PC-3 (cell line): ENCODE results near the gene HRC. TPM values are rescaled to one million over a fixed set of nuclear protein-coding genes. Genes with fewer than 3 reads are reported as not detected.
"Not testable (repeated sequence)": the region's sequence is repeated elsewhere in the genome, so short reads cannot be mapped to it uniquely, and the experiment has no call there.

Experiments used
- ATAC-seq: fragments of 200-7000 bp; cut with Tn5 transposase; 2 replicates; pipeline ENCODE4 v1.9.1; 2020; ENCODE audit warnings: mild to moderate bottlenecking, moderate library complexity
- BruUV-seq: library from RNA; stranded (reverse); fragments of 400-500 nt; replicated peaks from 2 replicates; lab custom pipeline; 2021; lab: Mats Ljungman, UMichigan
- CTCF ChIA-PET: fragments of 300-600 bp; sonication (Branson Sonifier 250); formaldehyde crosslinking; loops from one replicate; lab custom pipeline; 2022; ENCODE audit warnings: antibody characterized with exemption; lab: Charles Lee
- POLR2A ChIA-PET: fragments of 300-600 bp; sonication (Branson Sonifier 250); formaldehyde crosslinking; loops from one replicate; lab custom pipeline; 2022; ENCODE audit warnings: antibody characterized with exemption; ENCODE audit not compliant: unreplicated experiment; lab: Charles Lee
- DNase-seq: peaks from one replicate; pipeline ENCODE4 v3.0.0-alpha.2; 2015
- H2AFZ ChIP-seq: fragments of 300-600 bp; sonication (generic); 2 replicates; pipeline ENCODE4 v1.6.0; 2016; ENCODE audit warnings: antibody characterized with exemption, low read length
- H3F3A ChIP-seq: fragments of 300-600 bp; sonication (generic); one replicate; pipeline ENCODE4 v1.6.0; 2017; ENCODE audit warnings: antibody characterized with exemption, low read length, control low read depth, mild to moderate bottlenecking; ENCODE audit not compliant: unreplicated experiment
- H3K27ac ChIP-seq: fragments of 300-600 bp; sonication (generic); 2 replicates; pipeline ENCODE4 v1.5.1; 2016; ENCODE audit warnings: mild to moderate bottlenecking, low read length
- H3K27me3 ChIP-seq: fragments of 300-600 bp; sonication (generic); 2 replicates; pipeline ENCODE4 v1.6.1; 2016; ENCODE audit warnings: low read length, mixed read lengths
- H3K36me3 ChIP-seq: fragments of 300-600 bp; sonication (generic); 2 replicates; pipeline ENCODE4 v1.6.1; 2016; ENCODE audit warnings: low read depth, mixed run types, low read length, mixed read lengths
- H3K4me1 ChIP-seq: fragments of 300-600 bp; sonication (generic); 2 replicates; pipeline ENCODE4 v1.5.1; 2016; ENCODE audit warnings: low read length; ENCODE audit not compliant: insufficient read depth
- H3K4me2 ChIP-seq: fragments of 300-600 bp; sonication (generic); 2 replicates; pipeline ENCODE4 v1.6.0; 2016; ENCODE audit warnings: low read length
- H3K4me3 ChIP-seq: fragments of 300-600 bp; sonication (generic); 2 replicates; pipeline ENCODE4 v1.5.1; 2016; ENCODE audit warnings: mild to moderate bottlenecking, low read length, mixed read lengths
- H3K79me2 ChIP-seq: fragments of 300-600 bp; sonication (generic); 2 replicates; pipeline ENCODE4 v1.6.1; 2017; ENCODE audit warnings: low read length, mixed read lengths
- H3K9ac ChIP-seq: fragments of 300-600 bp; sonication (generic); 2 replicates; pipeline ENCODE4 v1.6.0; 2016; ENCODE audit warnings: mild to moderate bottlenecking, low read length
- H3K9me2 ChIP-seq: fragments of 300-600 bp; sonication (generic); replicated peaks from 2 replicates; pipeline ENCODE4 v1.6.1; 2016; ENCODE audit warnings: mixed run types, low read length, mixed read lengths
- H3K9me3 ChIP-seq: fragments of 300-600 bp; sonication (generic); 2 replicates; pipeline ENCODE4 v1.6.1; 2016; ENCODE audit warnings: low read length, mixed read lengths
- H4K20me1 ChIP-seq: fragments of 300-600 bp; sonication (generic); 2 replicates; pipeline ENCODE4 v1.6.1; 2016; ENCODE audit warnings: low read length, mixed read lengths
- EZH2 ChIP-seq: fragments of 300-600 bp; sonication (generic); IDR thresholded peaks from one replicate; pipeline ENCODE4 v1.6.1; 2017; ENCODE audit warnings: antibody characterized with exemption, mild to moderate bottlenecking, low read length; ENCODE audit not compliant: unreplicated experiment
- EZH2phosphoT487 ChIP-seq: fragments of 300-600 bp; sonication (generic); IDR thresholded peaks from 2 replicates; pipeline ENCODE4 v1.6.1; 2018; ENCODE audit warnings: mild to moderate bottlenecking, antibody characterized with exemption, low read length, borderline replicate concordance
- intact Hi-C: fragments of 100-400 bp; cut with micrococcal nuclease; formaldehyde crosslinking; loops from 2 replicates; pipeline ENCODE4 v1.9.0; 2023
- total RNA-seq: library from RNA; depleted of rRNA; stranded (reverse); fragments of >200 nt; gene quantifications from 2 replicates; pipeline ENCODE4 v1.2.3, GENCODE V29; 2014
- TF ChIP-seq, protein P1 (sequence below): fragments of 300-600 bp; sonication (generic); conservative IDR thresholded peaks from 2 replicates; pipeline ENCODE4 v1.5.1; 2017; ENCODE audit warnings: antibody characterized with exemption, low read depth, mild to moderate bottlenecking, low read length

The HRC gene
- total RNA-seq, 1 experiment from 2014 or later, result not detected

DNA sequence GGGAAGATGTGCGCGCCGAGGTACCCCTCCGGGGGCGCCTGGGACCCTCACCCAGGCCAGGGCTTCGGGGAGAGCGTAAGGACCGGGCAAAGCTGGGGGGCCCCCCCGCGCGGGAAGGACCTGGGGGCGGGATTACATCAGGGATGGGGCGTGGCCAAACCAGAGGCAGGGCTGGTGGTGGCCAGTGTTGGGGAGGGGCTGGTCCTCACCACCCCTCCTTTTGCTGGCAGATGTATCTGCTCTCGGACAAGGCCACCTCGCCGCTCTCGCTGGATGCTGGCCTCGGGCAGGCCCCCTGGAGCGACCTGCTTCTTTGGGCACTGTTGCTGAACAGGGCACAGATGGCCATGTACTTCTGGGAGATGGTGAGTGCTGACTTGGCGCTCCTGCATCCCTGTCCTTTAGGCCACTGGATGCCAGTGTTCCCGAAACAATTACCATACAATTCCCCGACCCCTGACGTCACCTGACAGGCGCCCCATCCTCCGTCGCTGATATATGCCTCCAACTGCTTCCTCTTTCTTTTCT is 27.7 kb upstream of the HRC start:
- H3K4me1 ChIP-seq, result no peaks in the 10 kb centered on the region
- no peaks in the 10 kb centered on the region for H4K20me1 ChIP-seq
- H3K9me2 ChIP-seq, result no peaks in the 10 kb centered on the region
- intact Hi-C loops, result no loop called here
- H3K4me2 ChIP-seq, result no peak overlapping the region
- H3K27me3 ChIP-seq, result no peaks in the 10 kb centered on the region
- H2AFZ ChIP-seq, result no peak overlapping the region
- H3K36me3 ChIP-seq, result peaks cover 29% of the 10 kb centered on the region
- no peak for DNase-seq
- no peak for TF ChIP-seq EZH2phosphoT487
- no peak for TF ChIP-seq EZH2
- TF ChIP-seq, protein P1, sequence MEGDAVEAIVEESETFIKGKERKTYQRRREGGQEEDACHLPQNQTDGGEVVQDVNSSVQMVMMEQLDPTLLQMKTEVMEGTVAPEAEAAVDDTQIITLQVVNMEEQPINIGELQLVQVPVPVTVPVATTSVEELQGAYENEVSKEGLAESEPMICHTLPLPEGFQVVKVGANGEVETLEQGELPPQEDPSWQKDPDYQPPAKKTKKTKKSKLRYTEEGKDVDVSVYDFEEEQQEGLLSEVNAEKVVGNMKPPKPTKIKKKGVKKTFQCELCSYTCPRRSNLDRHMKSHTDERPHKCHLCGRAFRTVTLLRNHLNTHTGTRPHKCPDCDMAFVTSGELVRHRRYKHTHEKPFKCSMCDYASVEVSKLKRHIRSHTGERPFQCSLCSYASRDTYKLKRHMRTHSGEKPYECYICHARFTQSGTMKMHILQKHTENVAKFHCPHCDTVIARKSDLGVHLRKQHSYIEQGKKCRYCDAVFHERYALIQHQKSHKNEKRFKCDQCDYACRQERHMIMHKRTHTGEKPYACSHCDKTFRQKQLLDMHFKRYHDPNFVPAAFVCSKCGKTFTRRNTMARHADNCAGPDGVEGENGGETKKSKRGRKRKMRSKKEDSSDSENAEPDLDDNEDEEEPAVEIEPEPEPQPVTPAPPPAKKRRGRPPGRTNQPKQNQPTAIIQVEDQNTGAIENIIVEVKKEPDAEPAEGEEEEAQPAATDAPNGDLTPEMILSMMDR, result no peak
- H3K9me3 ChIP-seq, result no peaks in the 10 kb centered on the region
- H3K27ac ChIP-seq, result no peak overlapping the region
- no peaks in the 10 kb centered on the region for H3F3A ChIP-seq
- no peaks in the 10 kb centered on the region for H3K79me2 ChIP-seq
- H3K4me3 ChIP-seq, result no peak overlapping the region
- POLR2A ChIA-PET, result no interaction called here
- ATAC-seq, result no peak
- no TSS peak for BruUV-seq
- no peak overlapping the region for H3K9ac ChIP-seq
- CTCF ChIA-PET, result no interaction called here

DNA sequence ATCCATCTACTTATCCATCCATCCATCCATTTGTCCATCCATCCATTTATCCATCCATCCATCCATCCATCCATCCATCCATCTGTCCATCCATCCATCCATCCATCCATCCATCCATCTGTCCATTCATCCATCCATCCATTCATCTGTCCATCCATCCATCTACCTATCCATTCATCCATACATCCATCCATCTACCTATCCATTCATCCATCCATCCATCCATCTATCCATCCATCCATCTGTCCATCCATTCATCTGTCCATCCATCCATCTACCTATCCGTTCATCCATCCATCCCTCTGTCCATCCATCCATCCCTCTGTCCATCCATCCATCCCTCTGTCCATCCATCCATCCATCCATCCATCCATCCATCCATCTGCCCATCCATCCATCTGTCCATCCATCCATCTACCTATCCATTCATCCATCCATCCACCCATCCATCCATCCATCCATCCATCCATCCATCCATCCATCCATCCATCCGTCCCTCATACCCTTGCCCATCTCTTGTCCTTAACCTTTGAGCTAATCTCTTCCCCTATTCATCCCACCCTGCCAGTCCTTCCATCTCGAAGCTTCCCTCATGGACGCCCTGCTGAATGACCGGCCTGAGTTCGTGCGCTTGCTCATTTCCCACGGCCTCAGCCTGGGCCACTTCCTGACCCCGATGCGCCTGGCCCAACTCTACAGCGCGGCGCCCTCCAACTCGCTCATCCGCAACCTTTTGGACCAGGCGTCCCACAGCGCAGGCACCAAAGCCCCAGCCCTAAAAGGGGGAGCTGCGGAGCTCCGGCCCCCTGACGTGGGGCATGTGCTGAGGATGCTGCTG is 27.0 kb upstream of the HRC start:
- H3K4me2 ChIP-seq, H3K4me1 ChIP-seq, H3K9me3 ChIP-seq, POLR2A ChIA-PET, H3K27ac ChIP-seq, H4K20me1 ChIP-seq, BruUV-seq, H3K27me3 ChIP-seq, CTCF ChIA-PET, DNase-seq, H2AFZ ChIP-seq, H3K4me3 ChIP-seq, H3K9ac ChIP-seq, H3F3A ChIP-seq, H3K79me2 ChIP-seq, ATAC-seq, H3K9me2 ChIP-seq, intact Hi-C loops: not testable (repeated sequence)
- H3K36me3 ChIP-seq, result peaks cover 29% of the 10 kb centered on the region

DNA sequence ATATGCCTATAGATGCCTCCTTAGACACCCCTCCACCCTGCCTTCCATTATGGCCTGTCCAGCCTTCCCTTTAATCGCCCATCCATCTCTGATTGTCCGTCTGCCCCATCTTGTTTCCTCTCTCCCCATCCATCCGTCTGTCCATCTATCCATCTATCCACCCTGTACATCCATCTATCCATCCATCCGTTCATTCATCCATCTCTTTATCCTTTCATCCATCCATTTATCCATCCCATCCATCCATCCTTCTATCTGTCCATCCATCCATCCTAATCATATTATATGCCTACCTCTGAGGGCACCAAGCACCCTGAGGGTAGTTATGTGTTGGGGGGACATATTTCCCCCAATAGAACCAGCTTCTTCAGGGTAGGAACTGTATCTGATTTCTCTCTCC is 25.5 kb upstream of the HRC start:
- H3K9ac ChIP-seq, result no peak overlapping the region
- H3K79me2 ChIP-seq, result no peaks in the 10 kb centered on the region
- no peak overlapping the region for H3K4me2 ChIP-seq
- no peaks in the 10 kb centered on the region for H3K9me3 ChIP-seq
- DNase-seq (no peak), ATAC-seq (no peak)
- H3K9me2 ChIP-seq, result no peaks in the 10 kb centered on the region
- no TSS peak for BruUV-seq
- H4K20me1 ChIP-seq, result no peaks in the 10 kb centered on the region
- no peak overlapping the region for H3K27ac ChIP-seq
- no peaks in the 10 kb centered on the region for H3F3A ChIP-seq
- ChIA-PET POLR2A (no interaction called here), CTCF (no interaction called here)
- no peak overlapping the region for H3K4me3 ChIP-seq
- no peaks in the 10 kb centered on the region for H3K4me1 ChIP-seq
- intact Hi-C loops, result no loop called here
- H3K27me3 ChIP-seq, result no peaks in the 10 kb centered on the region
- TF ChIP-seq, protein P1, result no peak
- no peak for TF ChIP-seq EZH2
- no peak for TF ChIP-seq EZH2phosphoT487
- no peak overlapping the region for H2AFZ ChIP-seq
- peaks cover 29% of the 10 kb centered on the region for H3K36me3 ChIP-seq
